Left lung (tissue), 10 donors: Measurements from ENCODE around the gene BARX1. TPM values are rescaled to one million over a fixed set of nuclear protein-coding genes. Genes with fewer than 3 reads are reported as not detected.
A peak's percentile ranks its signal among the peaks of the same experiment; 100 is the strongest.

Source experiments
- ATAC-seq: fragments of 200-7000 bp; cut with Tn5 transposase; one replicate; pipeline ENCODE4 v1.9.1; 2020; ENCODE audit warnings: moderate library complexity
- DNase-seq, 4 donors: peaks; one replicate each; pipeline ENCODE4 v3.0.0-alpha.2; 2013 to 2020
- H3K27ac ChIP-seq, 2 donors: fragments of 200-600 bp; sonication (generic) in 1 of 2; one replicate each; pipeline versions ENCODE4 v1.5.0 to v1.8.0; 2020 to 2021
- H3K27me3 ChIP-seq, 2 donors: fragments of 200-600 bp; sonication (generic) in 1 of 2; one replicate each; pipeline versions ENCODE4 v1.5.0 to v1.8.0; 2020 to 2021
- H3K36me3 ChIP-seq, 2 donors: fragments of 200-600 bp; sonication (generic) in 1 of 2; one replicate each; pipeline versions ENCODE4 v1.5.0 to v1.8.0; 2020 to 2021
- H3K4me1 ChIP-seq, 2 donors: fragments of 200-600 bp; one replicate each; pipeline ENCODE4 v1.8.0; 2021
- H3K4me3 ChIP-seq, 2 donors: fragments of 200-600 bp; sonication (generic) in 1 of 2; one replicate each; pipeline versions ENCODE4 v1.5.0 to v1.8.0; 2020 to 2021; ENCODE audit warnings: mild to moderate bottlenecking in 1 of 2
- H3K9me3 ChIP-seq, 2 donors: fragments of 200-600 bp; sonication (generic) in 1 of 2; one replicate each; pipeline versions ENCODE4 v1.5.0 to v1.8.0; 2020 to 2021
- CTCF ChIP-seq, 2 donors: fragments of 200-600 bp; sonication (generic) in 1 of 2; IDR thresholded peaks; one replicate each; pipeline versions ENCODE4 v1.5.0 to v1.8.0; 2021; ENCODE audit warnings: antibody characterized with exemption in 2 of 2
- intact Hi-C, 2 donors: fragments of 100-400 bp; cut with DNase I; formaldehyde crosslinking; loops; one replicate each; pipeline versions ENCODE4 v1.11.2 to v1.14.2; 2022
- polyA plus RNA-seq, 6 donors: library from polyadenylated mRNA; unstranded; fragments of 120-200 nt; gene quantifications; one replicate each; pipeline ENCODE4 v1.2.1, GENCODE V29; 2013; ENCODE audit not compliant: insufficient read length in 6 of 6
- total RNA-seq, 2 donors: library from RNA; stranded (reverse); fragmentation: NEBNext Ultra II Directional; extraction: Animal tissue kit (Norgen Biotek cat#: 25700); gene quantifications; one replicate each; pipeline ENCODE4 v1.2.1, GENCODE V29; 2021
- donor health status: DM: no; HTN: yes; CAD: no.
- donor health status: DM: no; HTN: no; CAD: no.

BARX1 gene
- total and polyA plus RNA-seq, 8 donors: not detected

DNA sequence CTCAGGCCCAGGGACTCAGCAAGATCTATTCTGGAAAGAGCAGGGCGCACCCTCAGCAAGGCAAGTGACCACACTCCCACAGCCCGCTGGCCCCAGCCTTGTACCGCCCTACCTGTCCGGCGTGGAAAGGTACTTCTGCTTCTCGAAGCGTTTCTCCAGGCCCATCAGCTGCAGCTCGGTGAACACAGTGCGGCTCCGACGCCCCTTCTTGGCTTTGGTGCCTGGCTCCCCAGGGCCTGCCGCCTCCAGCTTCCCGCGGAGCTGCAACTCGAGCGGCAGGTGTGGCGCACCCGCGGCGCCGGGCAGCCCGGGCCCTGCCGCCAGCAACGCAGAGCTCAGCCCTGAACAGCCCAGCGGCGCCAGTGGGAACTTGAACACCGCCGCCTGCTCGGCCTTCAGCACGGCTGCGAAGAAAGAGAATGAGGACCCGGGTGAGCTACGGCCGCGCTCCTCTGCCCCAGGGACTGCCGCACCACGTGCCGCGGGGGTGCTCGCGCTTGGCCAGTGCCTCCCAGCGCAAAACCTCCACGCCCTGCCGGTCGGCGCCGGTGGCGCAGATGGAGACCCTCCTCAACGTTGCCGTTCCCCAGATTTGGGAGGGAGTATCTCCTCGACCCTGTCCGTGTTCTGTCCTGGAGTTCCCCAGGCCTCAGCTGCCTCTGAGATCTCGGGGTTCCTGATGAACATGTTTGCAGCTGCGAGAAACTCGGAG lies 2.2 kb downstream of the BARX1 start:
- H3K4me1 ChIP-seq: peaks cover 16 to 47% of the 10 kb centered on the region in 2 donors
- intact Hi-C loops: no loop called here
- TF ChIP-seq CTCF (IDR thresholded peaks at IDR 0.05): no peak

GRCh38 chr9:93952119-93952783 lies 2.9 kb downstream of the BARX1 start:
- Histone ChIP-seq H3K27me3 (peaks cover 95 to 98% of the 10 kb centered on the region in 2 donors), H3K36me3 (no peaks in the 10 kb centered on the region), H3K4me1 (peaks cover 16 to 47% of the 10 kb centered on the region in 2 donors), H3K9me3 (no peaks in the 10 kb centered on the region), H3K4me3 (peak overlapping the region in 1 of 2 donors; percentile 49), H3K27ac (no peak overlapping the region)
- DNase-seq: no peak
- no peak for ATAC-seq
- intact Hi-C loops: no loop called here
- TF ChIP-seq CTCF (IDR thresholded peaks at IDR 0.05): no peak

More for the DNA sequence above, 2.2 kb downstream of the BARX1 start:
- Histone ChIP-seq H3K36me3 (no peaks in the 10 kb centered on the region), H3K27me3 (peaks cover 93 to 98% of the 10 kb centered on the region in 2 donors), H3K9me3 (no peaks in the 10 kb centered on the region), H3K4me3 (no peak overlapping the region), H3K27ac (no peak overlapping the region)
- ATAC-seq (peak; percentile 23), DNase-seq (no peak)

DNA sequence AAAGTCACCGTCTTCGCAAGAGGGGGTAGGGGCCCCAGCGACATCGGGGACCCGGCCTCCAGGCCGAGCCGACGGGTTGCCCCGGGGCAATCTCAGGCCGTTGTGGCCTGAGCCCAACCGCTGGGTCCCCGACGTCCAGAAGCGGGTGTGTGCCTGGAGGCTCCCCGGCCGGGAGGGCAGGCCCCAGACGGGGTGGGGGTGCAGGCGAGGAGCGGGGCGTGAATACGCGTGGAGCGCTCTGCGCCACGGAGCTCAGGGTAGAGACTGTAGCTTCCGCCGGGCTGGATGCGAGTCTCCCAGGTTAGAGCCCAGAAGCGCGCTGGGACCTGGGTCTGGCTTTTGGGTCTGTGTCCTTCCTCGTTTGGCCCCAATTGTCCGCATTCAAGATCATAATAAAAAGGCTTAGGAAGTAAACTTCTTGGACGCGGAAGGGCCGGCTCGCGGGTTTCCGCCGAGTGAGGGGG lies 3.5 kb downstream of the BARX1 start:
- intact Hi-C loops: no loop called here
- Histone ChIP-seq H3K27ac (no peak overlapping the region), H3K4me1 (peaks cover 16 to 47% of the 10 kb centered on the region in 2 donors), H3K4me3 (peak overlapping the region; percentile 21 to 49), H3K9me3 (no peaks in the 10 kb centered on the region), H3K27me3 (peaks cover 95 to 98% of the 10 kb centered on the region in 2 donors), H3K36me3 (no peaks in the 10 kb centered on the region)
- TF ChIP-seq CTCF (IDR thresholded peaks at IDR 0.05): no peak
- no peak for DNase-seq
- peak; percentile 15 for ATAC-seq

DNA sequence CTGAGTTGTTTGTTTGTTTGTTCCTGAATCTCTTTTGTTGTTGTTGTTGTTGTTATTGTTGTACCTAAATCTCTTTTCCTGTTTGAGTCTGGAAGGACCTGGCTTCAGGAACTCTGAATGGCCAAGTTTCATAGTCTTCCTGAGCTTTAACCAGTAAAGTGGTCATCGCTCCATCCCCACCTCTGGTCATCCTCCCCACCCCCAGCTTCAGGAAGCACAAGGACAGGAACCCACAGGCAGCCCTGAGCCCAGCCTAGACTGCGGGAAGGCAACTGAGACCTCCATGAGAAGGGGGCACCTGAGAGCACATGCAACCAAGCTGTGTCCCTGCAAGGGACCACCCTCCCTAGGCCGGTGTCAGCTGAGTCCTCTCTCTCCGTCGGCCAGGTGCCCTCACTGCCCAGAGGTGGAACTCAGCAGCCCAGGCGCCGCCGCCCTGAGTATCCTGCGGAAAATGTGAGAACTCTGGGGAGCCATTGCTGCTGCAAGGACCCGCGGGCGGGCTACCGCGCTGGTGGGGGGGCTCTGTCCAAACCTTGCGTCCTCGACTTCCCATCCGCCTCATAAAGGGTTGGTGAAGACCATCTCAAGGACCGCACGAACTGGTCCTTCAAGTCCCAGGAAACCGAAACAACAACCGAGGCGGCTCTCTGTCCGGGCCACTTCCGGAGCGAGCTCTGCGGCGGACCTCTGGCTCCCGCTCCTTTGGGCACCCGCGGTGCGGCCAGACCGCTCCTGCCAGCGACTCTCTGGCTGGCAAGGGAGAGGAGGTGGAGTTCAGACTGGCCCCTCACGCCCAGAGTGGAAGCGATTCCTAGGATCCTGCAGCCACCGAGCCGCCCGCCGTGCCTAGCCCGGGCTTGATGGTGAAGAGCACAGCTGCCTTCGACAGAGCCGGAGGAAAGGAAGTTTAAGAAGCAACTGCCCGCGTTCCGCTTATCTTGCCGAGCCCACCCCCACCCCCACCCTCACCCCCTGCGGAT lies 4.2 kb downstream of the BARX1 start:
- peaks cover 20 to 50% of the 10 kb centered on the region in 2 donors for H3K4me1 ChIP-seq

More for the DNA sequence above, 4.2 kb downstream of the BARX1 start:
- no peak for TF ChIP-seq CTCF (IDR thresholded peaks at IDR 0.05)
- intact Hi-C loops: no loop called here
- DNase-seq (peak in 1 of 4 donors; percentile 86), ATAC-seq (peak; percentile 72)
- Histone ChIP-seq H3K9me3 (no peaks in the 10 kb centered on the region), H3K4me3 (peak overlapping the region; percentile 21 to 49), H3K27me3 (peaks cover 95 to 98% of the 10 kb centered on the region in 2 donors), H3K27ac (no peak overlapping the region), H3K36me3 (no peaks in the 10 kb centered on the region)
